GM10847 (cell line): Measurements from ENCODE around the gene ETNPPL.

Experiments used
- POLR2A ChIP-seq: IDR thresholded peaks from 2 replicates; pipeline ENCODE4 v1.6.1; 2011; ENCODE audit not compliant: insufficient read length; ENCODE audit errors: extremely low read depth

The ETNPPL gene

DNA sequence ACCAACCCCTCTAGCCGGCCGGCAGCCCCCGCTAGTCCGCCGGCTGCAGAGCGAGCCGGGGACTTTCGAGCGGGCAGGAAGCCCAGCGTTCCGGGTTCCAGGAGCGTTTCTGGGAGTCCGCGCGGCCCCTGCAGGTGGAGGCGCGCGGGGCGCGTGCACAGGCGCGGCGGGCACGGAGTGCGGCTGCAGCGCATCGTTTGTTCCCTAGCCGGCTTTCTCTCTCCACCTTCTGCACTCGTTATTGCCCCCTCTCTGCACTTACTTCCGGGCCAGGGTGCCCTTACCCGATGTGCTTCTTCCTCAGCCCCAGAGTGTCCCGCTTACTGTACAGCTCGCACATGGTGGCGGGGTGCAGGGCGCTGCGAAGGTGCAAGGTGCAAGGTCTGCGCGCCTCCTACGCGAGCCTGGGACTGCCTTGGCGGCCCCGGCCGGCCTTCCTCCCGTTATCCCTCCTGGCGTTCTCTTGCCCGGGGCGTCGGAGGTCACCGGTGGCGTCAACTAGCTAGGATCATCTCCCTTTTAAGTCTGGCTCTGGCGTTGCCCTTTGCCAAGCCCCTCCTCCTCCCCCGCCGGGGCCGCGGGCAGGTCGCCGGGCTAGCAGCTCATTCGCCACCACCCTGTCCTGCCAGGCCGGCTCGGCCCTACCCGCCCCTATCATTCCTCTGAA, at the start of gene ETNPPL:
TSS of gene ETNPPL (minus strand) at position 495 of the 667 bp plus-strand sequence. CDS start at position 340, 155 bp downstream.
- TF ChIP-seq POLR2A = no peak

DNA sequence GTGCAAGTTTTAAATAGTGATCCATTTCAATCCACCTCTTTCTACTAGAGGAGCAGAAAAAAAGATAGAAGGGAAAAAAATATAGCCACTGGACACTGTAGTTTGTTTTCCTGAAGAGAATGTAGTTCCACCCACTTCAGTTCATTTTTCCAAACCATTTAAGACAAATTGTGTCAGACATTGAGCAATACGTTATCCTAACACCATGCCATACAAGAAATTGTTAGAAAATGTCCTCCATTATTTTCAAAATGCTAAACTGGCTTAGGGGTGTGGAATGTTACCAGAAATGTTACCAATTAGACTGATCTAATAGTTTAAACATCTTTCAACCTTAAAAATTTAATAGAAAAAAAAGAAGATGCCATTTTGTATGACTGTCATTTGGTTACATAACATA, 48.6 kb upstream of the ETNPPL start:
- TF ChIP-seq POLR2A = no peak

DNA sequence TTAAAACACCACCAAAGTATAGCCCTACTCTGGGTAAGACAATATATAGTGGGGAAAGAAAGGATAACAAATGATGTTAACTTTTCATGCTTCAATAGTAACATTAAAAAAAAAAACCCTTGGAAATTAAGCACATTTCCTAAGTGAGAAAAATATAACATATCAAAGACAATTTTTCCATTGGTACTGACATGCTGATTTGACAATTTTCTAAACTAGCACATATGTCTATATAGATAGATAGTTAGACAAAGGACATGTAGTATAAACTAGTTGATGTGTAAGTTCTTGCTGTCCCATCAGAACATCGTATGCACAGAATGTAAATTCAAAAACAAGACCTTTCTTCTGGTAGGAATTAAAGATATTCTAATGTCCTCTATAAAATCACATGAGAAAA, 47.2 kb upstream of the ETNPPL start:
- no peak for TF ChIP-seq POLR2A

DNA sequence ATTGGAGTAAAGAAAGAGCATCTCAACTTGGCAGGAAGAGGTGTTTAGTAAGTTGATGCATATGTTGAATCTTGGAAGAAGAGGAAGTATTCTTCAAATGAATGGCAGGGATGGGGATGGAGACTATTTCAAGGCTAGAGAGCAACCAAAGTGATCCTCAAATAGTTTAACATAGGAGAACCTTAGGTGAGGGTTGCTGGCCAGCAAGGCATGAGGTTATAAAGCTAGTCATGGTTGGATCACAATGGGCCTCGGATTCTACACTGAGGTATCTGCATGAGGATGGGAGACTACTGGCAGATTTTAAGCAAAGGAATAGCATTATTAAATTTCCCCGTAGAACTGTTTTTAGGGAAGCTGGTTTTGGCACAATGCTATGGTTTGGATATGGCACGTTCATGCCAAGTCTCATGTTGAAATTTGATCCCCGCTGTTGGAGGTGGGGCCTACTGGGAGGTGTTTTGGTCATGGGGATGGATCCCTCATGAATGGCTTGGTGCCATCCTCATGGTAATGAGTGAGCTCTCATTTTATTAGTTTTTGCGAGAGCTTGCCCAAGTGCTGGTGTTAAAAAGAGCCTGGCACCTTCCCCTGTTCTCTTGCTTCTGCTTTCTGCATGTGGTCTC, 41.9 kb upstream of the ETNPPL start:
- TF ChIP-seq POLR2A = no peak

DNA sequence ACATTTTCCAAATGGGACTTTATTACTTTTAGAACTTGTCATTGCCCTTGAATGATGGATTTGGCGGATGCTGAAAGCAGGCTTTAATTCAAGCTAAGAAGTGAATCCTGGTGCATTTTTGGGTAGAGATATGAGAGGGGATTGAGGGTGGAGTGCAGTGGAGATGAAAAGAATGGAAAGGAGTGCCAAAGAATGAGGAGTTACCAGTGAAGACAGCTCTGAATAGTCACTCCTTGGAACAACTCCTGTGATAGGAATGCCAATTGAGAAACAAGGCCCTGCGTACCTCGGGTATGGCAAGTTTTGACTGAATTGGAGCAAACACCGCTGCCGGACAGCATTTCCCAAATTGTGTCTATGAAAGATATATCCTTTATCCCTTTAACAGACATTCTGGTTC, 36.5 kb upstream of the ETNPPL start:
- no peak for TF ChIP-seq POLR2A

DNA sequence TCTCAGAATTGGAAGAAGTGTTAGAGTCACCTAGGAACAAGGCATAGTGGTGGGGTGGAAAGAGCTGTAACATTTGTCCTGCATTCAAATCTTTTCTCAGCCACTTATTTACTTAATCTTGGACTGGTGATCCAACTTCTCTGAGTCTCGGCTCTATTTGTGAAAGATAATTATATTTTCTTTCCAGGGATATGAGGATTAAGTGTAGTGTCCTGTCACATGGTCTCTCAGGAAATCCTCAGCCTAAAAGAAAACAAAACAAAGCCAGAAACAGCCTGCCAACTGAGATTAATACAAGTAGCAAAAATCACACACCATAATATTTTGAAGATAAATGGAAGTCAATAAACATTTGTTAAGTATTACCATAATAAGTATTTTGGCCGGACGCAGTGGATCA, 33.3 kb upstream of the ETNPPL start:
- no peak for TF ChIP-seq POLR2A

DNA sequence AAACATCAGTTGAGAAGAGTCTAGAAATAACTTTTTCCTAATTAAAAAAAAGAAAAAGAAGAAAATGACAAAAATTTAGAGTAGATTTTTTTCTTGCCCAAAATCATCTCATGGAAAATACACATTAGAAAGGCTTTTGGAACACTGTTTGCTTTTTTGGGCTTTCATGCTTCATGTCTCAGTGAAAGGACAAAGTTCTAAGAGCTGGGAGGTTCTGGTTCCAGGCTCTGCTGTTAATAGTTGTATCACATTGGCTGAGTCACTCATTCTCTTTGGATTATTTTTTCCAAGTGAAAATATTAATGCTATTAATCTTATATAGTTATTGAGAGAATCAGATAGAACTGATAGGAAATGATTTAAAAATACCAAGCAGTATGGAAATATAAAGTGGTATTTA, 32.9 kb upstream of the ETNPPL start:
- no peak for TF ChIP-seq POLR2A

DNA sequence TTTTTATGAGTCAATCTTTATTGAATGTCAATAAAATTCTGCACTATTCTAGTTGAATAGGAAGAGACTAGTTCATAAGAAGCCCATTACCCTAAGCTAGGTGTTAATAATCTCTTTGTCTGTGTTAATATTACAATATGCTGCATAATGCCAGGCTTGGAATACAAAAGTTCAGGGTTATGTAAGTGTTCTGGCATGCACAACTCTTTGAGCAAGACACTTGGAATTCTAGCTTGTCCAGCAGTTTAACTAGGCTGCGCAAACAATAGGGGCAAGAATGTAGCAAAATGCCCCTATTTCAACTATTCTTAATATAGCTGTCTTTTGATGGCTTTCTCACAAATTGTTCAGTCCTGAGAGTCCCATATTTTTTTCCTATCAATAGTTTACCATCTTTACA, 31.3 kb upstream of the ETNPPL start:
- TF ChIP-seq POLR2A = no peak

DNA sequence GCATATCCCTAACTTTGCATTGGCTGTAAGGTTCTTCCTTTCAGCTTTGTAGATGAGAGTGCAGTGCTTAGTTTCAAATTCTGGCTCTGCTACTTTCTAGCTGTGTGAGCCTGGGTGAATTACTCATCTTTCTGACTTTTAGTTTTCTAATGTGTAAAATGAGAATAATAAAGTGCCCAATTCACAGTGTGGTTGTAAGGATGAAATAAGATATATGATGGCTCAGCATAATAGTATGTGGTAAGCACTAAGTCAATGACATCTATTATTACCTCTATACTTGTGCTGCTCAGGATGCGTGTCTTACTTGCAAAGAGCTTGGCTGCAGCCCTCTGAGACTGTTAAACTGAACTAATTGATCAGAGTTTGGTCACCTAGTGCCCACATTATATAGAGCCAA, 30.6 kb upstream of the ETNPPL start:
- no peak for TF ChIP-seq POLR2A

DNA sequence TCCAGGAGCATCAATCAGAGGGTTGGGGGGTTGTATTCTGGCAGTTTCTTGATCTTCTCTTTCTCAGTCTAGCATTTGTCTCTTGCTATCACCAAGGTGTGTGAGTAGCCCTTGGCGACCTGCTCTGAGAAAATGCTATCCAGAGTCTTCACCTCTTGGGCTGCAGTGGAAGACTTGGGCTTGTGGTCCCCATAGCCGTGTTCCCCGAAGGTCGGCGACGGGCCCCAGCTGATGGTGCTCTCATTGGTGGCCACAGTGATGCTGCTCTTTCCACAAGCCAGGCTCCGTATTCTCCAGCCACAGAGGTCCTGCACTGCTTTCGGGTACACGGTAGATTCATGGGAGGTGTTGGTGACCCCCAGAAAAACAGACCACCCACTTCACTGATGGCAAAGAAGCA, 25.9 kb upstream of the ETNPPL start:
- no peak for TF ChIP-seq POLR2A

DNA sequence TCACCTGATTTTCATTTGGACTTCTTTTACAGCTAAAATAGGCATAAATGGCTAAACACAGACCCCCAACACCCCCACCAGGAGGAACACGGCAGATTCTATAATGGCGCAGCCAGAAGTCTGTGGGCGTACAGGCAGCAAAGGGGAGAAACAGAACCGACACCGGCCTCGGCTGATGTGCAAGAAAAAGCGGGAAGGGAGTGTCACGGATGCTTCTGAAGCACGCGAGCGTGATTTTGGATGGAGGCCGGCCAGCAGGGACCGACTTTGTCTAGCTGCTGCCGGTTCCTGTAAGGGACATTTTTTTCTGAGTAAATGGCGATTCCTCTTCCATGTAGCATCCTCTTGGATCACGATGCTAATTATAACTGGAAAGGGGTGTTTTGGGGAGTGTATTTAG, 24.9 kb upstream of the ETNPPL start:
- TF ChIP-seq POLR2A = no peak

DNA sequence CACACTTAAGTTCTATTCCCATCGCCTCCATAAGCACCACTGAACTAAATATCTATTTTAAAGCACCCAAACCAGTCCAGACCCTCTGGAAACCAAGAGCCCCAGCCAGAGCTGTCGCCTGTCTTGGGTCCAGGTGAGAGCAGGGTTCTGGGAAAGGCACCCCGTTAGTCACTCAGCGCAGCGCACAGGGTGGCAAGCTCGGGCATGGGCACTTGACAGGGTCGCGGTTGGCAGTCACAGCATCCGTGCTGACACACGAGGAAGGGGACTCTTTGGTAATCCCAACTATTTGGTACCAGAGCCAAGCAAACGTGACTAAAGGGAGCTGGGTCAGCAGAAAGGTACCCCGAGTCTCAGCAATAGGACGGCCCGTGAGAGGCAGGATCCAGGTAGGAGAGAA, 24.3 kb upstream of the ETNPPL start:
- no peak for TF ChIP-seq POLR2A

DNA sequence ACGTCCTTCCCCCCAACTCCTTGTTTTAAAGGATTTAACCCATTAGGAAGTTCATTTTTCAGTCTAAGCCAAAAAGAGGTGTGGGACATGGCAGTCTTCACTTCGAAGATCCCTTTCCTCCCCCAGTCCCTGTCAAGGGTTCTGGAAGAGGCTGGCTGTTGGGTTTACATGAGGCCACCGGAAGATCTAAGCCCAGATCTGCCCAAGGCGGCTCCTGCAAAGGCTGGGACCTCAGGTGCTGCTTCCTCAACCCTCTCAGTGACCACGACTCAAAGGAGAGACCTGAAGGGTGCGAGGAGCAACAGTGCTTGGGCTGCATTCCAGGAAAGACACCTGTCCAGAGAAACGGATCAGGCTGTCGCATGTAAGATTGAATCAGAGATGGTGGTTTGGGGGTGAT, 23.5 kb upstream of the ETNPPL start:
- TF ChIP-seq POLR2A = no peak

DNA sequence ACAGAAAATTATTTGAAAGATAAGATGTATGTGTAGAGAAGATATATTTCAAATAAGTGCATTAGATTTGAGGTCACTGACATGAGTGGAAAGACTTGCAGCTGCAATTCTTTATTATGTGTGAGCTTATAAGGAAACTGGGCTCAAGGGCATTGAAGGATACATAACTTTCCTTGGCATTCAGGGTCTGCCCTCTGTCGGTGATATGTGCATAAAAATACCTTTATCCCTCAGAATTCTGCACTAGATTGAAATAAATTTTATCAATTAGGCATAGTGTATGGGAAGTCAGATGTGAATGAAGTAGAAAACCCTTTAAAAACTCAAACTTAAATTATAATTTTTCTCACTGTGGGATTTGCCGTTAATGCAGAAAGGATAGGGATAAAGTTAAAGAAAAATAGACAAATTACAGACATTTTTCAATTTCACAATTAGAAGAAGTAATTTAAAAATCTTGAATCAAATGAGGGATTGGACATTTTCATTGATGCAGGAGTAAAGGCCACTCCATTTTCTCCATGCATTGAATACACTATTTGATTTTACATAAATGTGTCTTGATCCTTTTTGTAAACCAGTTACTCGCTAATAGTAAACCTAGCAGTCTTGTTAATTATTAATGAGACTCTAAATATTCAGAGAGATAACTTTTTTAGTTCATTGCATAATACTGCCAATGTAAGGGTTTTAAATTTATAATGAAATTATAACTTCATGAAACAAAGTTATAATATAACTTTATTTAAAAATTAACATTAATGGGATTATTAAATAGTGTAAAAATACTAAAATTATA, 21.0 kb upstream of the ETNPPL start:
- no peak for TF ChIP-seq POLR2A

DNA sequence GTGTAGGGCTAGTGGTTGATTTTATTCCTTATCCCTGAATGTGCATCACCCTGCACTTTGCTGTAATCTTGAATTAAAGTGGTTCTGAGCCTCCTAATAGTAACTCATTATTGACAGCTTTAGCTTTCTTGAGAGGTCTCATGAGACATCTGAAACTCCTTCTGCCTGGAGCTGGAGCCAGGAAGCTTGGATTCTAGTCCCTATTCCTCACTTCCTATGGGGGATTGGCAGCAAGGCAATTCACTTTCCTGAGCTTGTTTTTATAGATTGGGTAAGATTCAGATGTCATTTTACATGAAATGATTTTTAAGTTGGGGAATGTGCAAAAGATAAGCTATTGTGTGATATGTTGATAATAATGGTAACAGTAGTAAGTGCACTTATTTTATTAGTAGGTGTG, 17.1 kb upstream of the ETNPPL start:
- TF ChIP-seq POLR2A = no peak

DNA sequence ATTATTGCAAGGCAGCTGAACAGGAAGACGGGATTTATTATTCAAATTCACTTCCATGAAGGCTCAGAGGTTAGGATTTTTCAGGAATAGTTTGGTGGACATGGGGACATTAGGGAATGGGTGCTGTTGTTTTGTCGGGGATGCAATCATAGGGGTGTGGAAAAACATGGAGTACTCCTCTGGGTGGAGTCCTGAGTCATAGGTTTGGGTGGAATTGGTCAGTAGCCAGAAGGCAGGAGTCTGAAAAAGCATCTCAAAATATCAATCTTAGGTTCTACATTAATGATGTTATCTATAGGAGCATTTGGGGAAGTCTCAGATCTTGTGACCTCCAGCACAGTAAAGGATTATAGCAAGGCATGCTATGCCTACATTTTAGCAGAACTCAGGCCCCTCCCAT, 14.5 kb upstream of the ETNPPL start:
- TF ChIP-seq POLR2A = no peak
